DOHH2 (cell line): ENCODE measurements around the gene MMP19.

ENCODE experiments used
- H3F3A ChIP-seq: fragments of 200-600 bp; sonication (generic), shearing (Covaris generic); 2 replicates; pipeline ENCODE4 v1.6.0; 2016; ENCODE audit warnings: antibody characterized with exemption, mild to moderate bottlenecking; ENCODE audit not compliant: control insufficient read depth, insufficient read depth
- H3K27ac ChIP-seq: fragments of 200-600 bp; sonication (generic); 2 replicates; pipeline ENCODE4 v1.5.1; 2014; ENCODE audit warnings: low read depth, mild to moderate bottlenecking, low read length, moderate library complexity
- H3K27me3 ChIP-seq: fragments of 200-600 bp; sonication (generic); 2 replicates; pipeline ENCODE4 v1.6.1; 2014; ENCODE audit warnings: mild to moderate bottlenecking, low read length, mixed read lengths; ENCODE audit not compliant: control insufficient read depth
- H3K36me3 ChIP-seq: fragments of 200-600 bp; sonication (generic); 2 replicates; pipeline ENCODE4 v1.6.1; 2014; ENCODE audit warnings: mild to moderate bottlenecking, low read length, moderate library complexity, mixed read lengths; ENCODE audit not compliant: control insufficient read depth
- H3K4me1 ChIP-seq: fragments of 200-600 bp; sonication (generic); 2 replicates; pipeline ENCODE4 v1.6.1; 2014; ENCODE audit warnings: mild to moderate bottlenecking, low read length, mixed read lengths; ENCODE audit not compliant: control insufficient read depth
- H3K4me2 ChIP-seq: fragments of 200-600 bp; sonication (generic); 2 replicates; pipeline ENCODE4 v1.6.0; 2014; ENCODE audit warnings: mild to moderate bottlenecking, low read length, moderate library complexity
- H3K4me3 ChIP-seq: fragments of 200-600 bp; sonication (generic); 2 replicates; pipeline ENCODE4 v1.5.1; 2014; ENCODE audit warnings: mild to moderate bottlenecking, low read length, mixed read lengths
- H3K79me2 ChIP-seq: fragments of 200-600 bp; sonication (generic); 2 replicates; pipeline ENCODE4 v1.6.1; 2014; ENCODE audit warnings: mild to moderate bottlenecking, low read length, mixed read lengths; ENCODE audit not compliant: control insufficient read depth
- H3K9me2 ChIP-seq: fragments of 200-600 bp; sonication (generic); replicated peaks from 2 replicates; pipeline ENCODE4 v1.6.1; 2014; ENCODE audit warnings: mild to moderate bottlenecking, low read length, mixed read lengths; ENCODE audit not compliant: control insufficient read depth
- H3K9me3 ChIP-seq: fragments of 200-600 bp; sonication (generic); 2 replicates; pipeline ENCODE4 v1.6.1; 2014; ENCODE audit warnings: antibody characterized with exemption, low read length, mixed read lengths; ENCODE audit not compliant: control insufficient read depth, insufficient read depth
- H4K20me1 ChIP-seq: fragments of 200-600 bp; sonication (generic); 2 replicates; pipeline ENCODE4 v1.6.0; 2014; ENCODE audit warnings: low read depth, mild to moderate bottlenecking, antibody characterized with exemption, low read length, moderate library complexity; ENCODE audit not compliant: control insufficient read depth, insufficient read depth
- CTCF ChIP-seq: fragments of 200-600 bp; sonication (generic); IDR thresholded peaks from one replicate; pipeline ENCODE4 v1.5.1; 2014; ENCODE audit warnings: antibody characterized with exemption, mild to moderate bottlenecking, low read depth, low read length; ENCODE audit not compliant: poor library complexity, severe bottlenecking
- EZH2phosphoT487 ChIP-seq: fragments of 200-600 bp; sonication (generic); IDR thresholded peaks from 2 replicates; pipeline ENCODE4 v1.6.1; 2017; ENCODE audit warnings: borderline replicate concordance, mild to moderate bottlenecking, antibody characterized with exemption, low read length, moderate library complexity, mixed read lengths

MMP19 gene

GRCh38 chr12:55814257-55814656 lies 28.5 kb downstream of the MMP19 start:
- Histone ChIP-seq H3K9me2 (no peaks in the 10 kb centered on the region), H3K36me3 (peaks cover 88% of the 10 kb centered on the region)

GRCh38 chr12:55812088-55812487 lies 30.6 kb downstream of the MMP19 start:
- Histone ChIP-seq H3K4me2 (no peak overlapping the region), H3F3A (no peaks in the 10 kb centered on the region; the same call in 1 of the 2 replicates), H3K4me3 (no peak overlapping the region), H3K27me3 (no peaks in the 10 kb centered on the region), H3K4me1 (peaks cover 22% of the 10 kb centered on the region), H3K9me3 (no peaks in the 10 kb centered on the region), H3K79me2 (peaks cover 100% of the 10 kb centered on the region), H3K9me2 (no peaks in the 10 kb centered on the region), H3K27ac (no peak overlapping the region), H4K20me1 (peaks cover 21% of the 10 kb centered on the region), H3K36me3 (peaks cover 88% of the 10 kb centered on the region)
- TF ChIP-seq EZH2phosphoT487 = no peak
- no peak for TF ChIP-seq CTCF

More at GRCh38 chr12:55814257-55814656, 28.5 kb downstream of the MMP19 start:
- no peak overlapping the region for H3K4me3 ChIP-seq
- H3F3A ChIP-seq = no peaks in the 10 kb centered on the region; the same call in 1 of the 2 replicates
- H4K20me1 ChIP-seq = peaks cover 19% of the 10 kb centered on the region
- H3K4me1 ChIP-seq = peaks cover 31% of the 10 kb centered on the region
- H3K9me3 ChIP-seq = no peaks in the 10 kb centered on the region
- H3K4me2 ChIP-seq = no peak overlapping the region
- no peak for TF ChIP-seq EZH2phosphoT487
- TF ChIP-seq CTCF = no peak
- no peaks in the 10 kb centered on the region for H3K27me3 ChIP-seq
- H3K27ac ChIP-seq = no peak overlapping the region
- H3K79me2 ChIP-seq = peaks cover 97% of the 10 kb centered on the region

- no peak overlapping the region for H3K27ac ChIP-seq
- H3K79me2 ChIP-seq = peaks cover 100% of the 10 kb centered on the region
- no peaks in the 10 kb centered on the region for H3K9me3 ChIP-seq
- no peaks in the 10 kb centered on the region for H3K9me2 ChIP-seq
- peaks cover 4% of the 10 kb centered on the region; the same call in 1 of the 2 replicates for H3F3A ChIP-seq
- H3K27me3 ChIP-seq = no peaks in the 10 kb centered on the region
- peaks cover 17% of the 10 kb centered on the region for H4K20me1 ChIP-seq
- no peak overlapping the region for H3K4me3 ChIP-seq
- H3K36me3 ChIP-seq = peaks cover 72% of the 10 kb centered on the region
- H3K4me2 ChIP-seq = no peak overlapping the region
- TF ChIP-seq EZH2phosphoT487 = no peak
- no peak for TF ChIP-seq CTCF
- H3K4me1 ChIP-seq = peaks cover 4% of the 10 kb centered on the region
Observed at GRCh38 chr12:55809274-55809673, 33.5 kb downstream of the MMP19 start.
